HepG2 (cell line): ENCODE measurements around the gene CLTCL1. TPM values are rescaled to one million over a fixed set of nuclear protein-coding genes. Genes with fewer than 3 reads are reported as not detected.

ENCODE experiments used
- CAMTA2 ChIP-seq: sonication (generic); formaldehyde crosslinking; IDR thresholded peaks from 2 replicates; pipeline ENCODE4 v1.4.0; 2020; ENCODE audit warnings: mild to moderate bottlenecking, missing genetic modification reagents, borderline replicate concordance
- HDAC1 ChIP-seq: sonication (generic); formaldehyde crosslinking; IDR thresholded peaks from 2 replicates; pipeline ENCODE4 v1.5.1; 2020; ENCODE audit warnings: mild to moderate bottlenecking, missing genetic modification reagents
- KAT7 ChIP-seq: IDR thresholded peaks from 2 replicates; pipeline ENCODE4 v1.6.1; 2018; ENCODE audit warnings: borderline replicate concordance, missing compliant biosample characterization
- SP4 ChIP-seq: sonication (generic); formaldehyde crosslinking; IDR thresholded peaks from 2 replicates; pipeline ENCODE4 v1.8.1; 2023; ENCODE audit warnings: mild to moderate bottlenecking, missing genetic modification reagents
- SRF ChIP-seq: IDR thresholded peaks from 2 replicates; pipeline ENCODE4 v1.6.1; 2011; ENCODE audit warnings: mild to moderate bottlenecking, low read depth, low read length, moderate library complexity
- ZFX ChIP-seq: sonication (generic); formaldehyde crosslinking; IDR thresholded peaks from 2 replicates; pipeline ENCODE4 v1.4.0; 2020; ENCODE audit warnings: mild to moderate bottlenecking, low read depth, missing genetic modification reagents, moderate library complexity
- ZNF766 ChIP-seq: sonication (generic); formaldehyde crosslinking; IDR thresholded peaks from 2 replicates; pipeline ENCODE4 v1.5.0; 2020; ENCODE audit warnings: missing genetic modification reagents, borderline replicate concordance
- polyA plus RNA-seq, 8 experiments: library from polyadenylated mRNA; depleted of rRNA in 3 of 8; stranded (reverse) in 7 of 8; unstranded in 1 of 8; fragments of >200 nt; fragmentation: Illumina TruSeq in 4 of 8; extraction: Trizol in 4 of 8; gene quantifications; 2 replicates each; pipeline versions ENCODE4 v1.2.1 to v1.2.3, GENCODE V29; 2011 to 2016; ENCODE audit warnings: low read depth in 4 of 8, missing spikeins in 1 of 8, mixed read lengths in 1 of 8; ENCODE audit not compliant: insufficient read depth in 1 of 8
- total RNA-seq, 5 experiments: library from RNA; depleted of rRNA; stranded (reverse); fragments of >200 nt; fragmentation: Illumina TruSeq; extraction: Trizol; gene quantifications; 2 replicates each; pipeline ENCODE4 v1.2.3, GENCODE V29; 2016; ENCODE audit warnings: low read depth in 1 of 5
- TF ChIP-seq, protein P1 (sequence below): sonication (generic); formaldehyde crosslinking; IDR thresholded peaks from 2 replicates; pipeline ENCODE4 v1.4.0; 2020; ENCODE audit warnings: mild to moderate bottlenecking, missing genetic modification reagents
- TF ChIP-seq, protein P2 (sequence below): sonication (generic); formaldehyde crosslinking; IDR thresholded peaks from 2 replicates; pipeline ENCODE4 v1.4.0; 2020; ENCODE audit warnings: missing genetic modification reagents, borderline replicate concordance
- TF ChIP-seq, protein P3 (sequence below): IDR thresholded peaks from 2 replicates; pipeline ENCODE4 v1.6.1; 2016; ENCODE audit warnings: control low read depth
- TF ChIP-seq, protein P4 (sequence below): sonication (generic); formaldehyde crosslinking; IDR thresholded peaks from 2 replicates; pipeline ENCODE4 v1.4.0; 2020; ENCODE audit warnings: missing genetic modification reagents
- TF ChIP-seq, protein P5 (sequence below): sonication (generic); formaldehyde crosslinking; IDR thresholded peaks from 2 replicates; pipeline ENCODE4 v1.8.1; 2023; ENCODE audit warnings: missing genetic modification reagents, mild to moderate bottlenecking, borderline replicate concordance

CLTCL1 gene
- total and polyA plus RNA-seq, 2 of the 13 experiments (the other 11 are each of a cell fraction or from before 2014, with no cell fraction given): 8.1 to 10.9 TPM

DNA sequence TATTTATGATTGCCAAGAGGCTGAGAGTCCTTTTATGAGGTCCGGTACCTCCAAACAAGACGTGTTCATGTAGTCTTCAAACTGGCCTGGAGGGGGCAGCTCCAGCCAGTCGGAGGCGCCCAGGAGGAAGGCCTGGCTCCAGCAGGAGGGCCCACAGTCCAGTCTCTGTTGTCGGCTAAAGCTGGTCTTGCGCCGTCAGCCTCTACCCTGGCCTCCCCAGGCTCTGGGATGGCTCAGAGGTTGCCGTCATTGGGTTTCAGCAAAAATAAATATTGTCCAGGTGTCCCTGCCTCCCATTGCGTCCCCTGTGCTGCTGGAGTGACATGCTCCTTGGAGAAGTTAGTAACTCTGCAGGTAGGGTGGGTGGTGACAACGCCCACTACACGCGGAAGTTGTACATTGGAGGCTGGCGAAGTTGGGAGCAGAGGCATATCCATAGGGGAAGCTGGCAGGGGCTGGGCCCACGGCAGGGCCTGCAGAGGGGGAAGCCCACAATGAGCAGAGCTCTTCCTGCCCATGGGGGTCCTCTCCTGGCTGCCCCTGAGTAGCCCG is 111.9 kb downstream of the CLTCL1 start (continued):
- TF ChIP-seq, protein P1, sequence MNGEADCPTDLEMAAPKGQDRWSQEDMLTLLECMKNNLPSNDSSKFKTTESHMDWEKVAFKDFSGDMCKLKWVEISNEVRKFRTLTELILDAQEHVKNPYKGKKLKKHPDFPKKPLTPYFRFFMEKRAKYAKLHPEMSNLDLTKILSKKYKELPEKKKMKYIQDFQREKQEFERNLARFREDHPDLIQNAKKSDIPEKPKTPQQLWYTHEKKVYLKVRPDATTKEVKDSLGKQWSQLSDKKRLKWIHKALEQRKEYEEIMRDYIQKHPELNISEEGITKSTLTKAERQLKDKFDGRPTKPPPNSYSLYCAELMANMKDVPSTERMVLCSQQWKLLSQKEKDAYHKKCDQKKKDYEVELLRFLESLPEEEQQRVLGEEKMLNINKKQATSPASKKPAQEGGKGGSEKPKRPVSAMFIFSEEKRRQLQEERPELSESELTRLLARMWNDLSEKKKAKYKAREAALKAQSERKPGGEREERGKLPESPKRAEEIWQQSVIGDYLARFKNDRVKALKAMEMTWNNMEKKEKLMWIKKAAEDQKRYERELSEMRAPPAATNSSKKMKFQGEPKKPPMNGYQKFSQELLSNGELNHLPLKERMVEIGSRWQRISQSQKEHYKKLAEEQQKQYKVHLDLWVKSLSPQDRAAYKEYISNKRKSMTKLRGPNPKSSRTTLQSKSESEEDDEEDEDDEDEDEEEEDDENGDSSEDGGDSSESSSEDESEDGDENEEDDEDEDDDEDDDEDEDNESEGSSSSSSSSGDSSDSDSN (CRISPR knock-in tag): 0 out of 2 replicates have a peak, but pooled peaks have one; percentile 29
- no peak for TF ChIP-seq SRF
- TF ChIP-seq SP4: no peak
- no peak for TF ChIP-seq KAT7
- 0 out of 2 replicates have a peak, but pooled peaks have one; percentile 36 for TF ChIP-seq HDAC1
- peak; percentile 73 for TF ChIP-seq ZFX (CRISPR knock-in tag)
- TF ChIP-seq, protein P2, sequence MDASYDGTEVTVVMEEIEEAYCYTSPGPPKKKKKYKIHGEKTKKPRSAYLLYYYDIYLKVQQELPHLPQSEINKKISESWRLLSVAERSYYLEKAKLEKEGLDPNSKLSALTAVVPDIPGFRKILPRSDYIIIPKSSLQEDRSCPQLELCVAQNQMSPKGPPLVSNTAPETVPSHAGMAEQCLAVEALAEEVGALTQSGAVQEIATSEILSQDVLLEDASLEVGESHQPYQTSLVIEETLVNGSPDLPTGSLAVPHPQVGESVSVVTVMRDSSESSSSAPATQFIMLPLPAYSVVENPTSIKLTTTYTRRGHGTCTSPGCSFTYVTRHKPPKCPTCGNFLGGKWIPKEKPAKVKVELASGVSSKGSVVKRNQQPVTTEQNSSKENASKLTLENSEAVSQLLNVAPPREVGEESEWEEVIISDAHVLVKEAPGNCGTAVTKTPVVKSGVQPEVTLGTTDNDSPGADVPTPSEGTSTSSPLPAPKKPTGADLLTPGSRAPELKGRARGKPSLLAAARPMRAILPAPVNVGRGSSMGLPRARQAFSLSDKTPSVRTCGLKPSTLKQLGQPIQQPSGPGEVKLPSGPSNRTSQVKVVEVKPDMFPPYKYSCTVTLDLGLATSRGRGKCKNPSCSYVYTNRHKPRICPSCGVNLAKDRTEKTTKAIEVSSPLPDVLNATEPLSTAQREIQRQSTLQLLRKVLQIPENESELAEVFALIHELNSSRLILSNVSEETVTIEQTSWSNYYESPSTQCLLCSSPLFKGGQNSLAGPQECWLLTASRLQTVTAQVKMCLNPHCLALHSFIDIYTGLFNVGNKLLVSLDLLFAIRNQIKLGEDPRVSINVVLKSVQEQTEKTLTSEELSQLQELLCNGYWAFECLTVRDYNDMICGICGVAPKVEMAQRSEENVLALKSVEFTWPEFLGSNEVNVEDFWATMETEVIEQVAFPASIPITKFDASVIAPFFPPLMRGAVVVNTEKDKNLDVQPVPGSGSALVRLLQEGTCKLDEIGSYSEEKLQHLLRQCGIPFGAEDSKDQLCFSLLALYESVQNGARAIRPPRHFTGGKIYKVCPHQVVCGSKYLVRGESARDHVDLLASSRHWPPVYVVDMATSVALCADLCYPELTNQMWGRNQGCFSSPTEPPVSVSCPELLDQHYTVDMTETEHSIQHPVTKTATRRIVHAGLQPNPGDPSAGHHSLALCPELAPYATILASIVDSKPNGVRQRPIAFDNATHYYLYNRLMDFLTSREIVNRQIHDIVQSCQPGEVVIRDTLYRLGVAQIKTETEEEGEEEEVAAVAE (CRISPR knock-in tag): no peak
- TF ChIP-seq, protein P3, sequence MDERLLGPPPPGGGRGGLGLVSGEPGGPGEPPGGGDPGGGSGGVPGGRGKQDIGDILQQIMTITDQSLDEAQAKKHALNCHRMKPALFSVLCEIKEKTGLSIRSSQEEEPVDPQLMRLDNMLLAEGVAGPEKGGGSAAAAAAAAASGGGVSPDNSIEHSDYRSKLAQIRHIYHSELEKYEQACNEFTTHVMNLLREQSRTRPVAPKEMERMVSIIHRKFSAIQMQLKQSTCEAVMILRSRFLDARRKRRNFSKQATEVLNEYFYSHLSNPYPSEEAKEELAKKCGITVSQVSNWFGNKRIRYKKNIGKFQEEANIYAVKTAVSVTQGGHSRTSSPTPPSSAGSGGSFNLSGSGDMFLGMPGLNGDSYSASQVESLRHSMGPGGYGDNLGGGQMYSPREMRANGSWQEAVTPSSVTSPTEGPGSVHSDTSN (CRISPR knock-in tag): no peak
- TF ChIP-seq, protein P4, sequence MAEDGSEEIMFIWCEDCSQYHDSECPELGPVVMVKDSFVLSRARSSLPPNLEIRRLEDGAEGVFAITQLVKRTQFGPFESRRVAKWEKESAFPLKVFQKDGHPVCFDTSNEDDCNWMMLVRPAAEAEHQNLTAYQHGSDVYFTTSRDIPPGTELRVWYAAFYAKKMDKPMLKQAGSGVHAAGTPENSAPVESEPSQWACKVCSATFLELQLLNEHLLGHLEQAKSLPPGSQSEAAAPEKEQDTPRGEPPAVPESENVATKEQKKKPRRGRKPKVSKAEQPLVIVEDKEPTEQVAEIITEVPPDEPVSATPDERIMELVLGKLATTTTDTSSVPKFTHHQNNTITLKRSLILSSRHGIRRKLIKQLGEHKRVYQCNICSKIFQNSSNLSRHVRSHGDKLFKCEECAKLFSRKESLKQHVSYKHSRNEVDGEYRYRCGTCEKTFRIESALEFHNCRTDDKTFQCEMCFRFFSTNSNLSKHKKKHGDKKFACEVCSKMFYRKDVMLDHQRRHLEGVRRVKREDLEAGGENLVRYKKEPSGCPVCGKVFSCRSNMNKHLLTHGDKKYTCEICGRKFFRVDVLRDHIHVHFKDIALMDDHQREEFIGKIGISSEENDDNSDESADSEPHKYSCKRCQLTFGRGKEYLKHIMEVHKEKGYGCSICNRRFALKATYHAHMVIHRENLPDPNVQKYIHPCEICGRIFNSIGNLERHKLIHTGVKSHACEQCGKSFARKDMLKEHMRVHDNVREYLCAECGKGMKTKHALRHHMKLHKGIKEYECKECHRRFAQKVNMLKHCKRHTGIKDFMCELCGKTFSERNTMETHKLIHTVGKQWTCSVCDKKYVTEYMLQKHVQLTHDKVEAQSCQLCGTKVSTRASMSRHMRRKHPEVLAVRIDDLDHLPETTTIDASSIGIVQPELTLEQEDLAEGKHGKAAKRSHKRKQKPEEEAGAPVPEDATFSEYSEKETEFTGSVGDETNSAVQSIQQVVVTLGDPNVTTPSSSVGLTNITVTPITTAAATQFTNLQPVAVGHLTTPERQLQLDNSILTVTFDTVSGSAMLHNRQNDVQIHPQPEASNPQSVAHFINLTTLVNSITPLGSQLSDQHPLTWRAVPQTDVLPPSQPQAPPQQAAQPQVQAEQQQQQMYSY (CRISPR knock-in tag): no peak
- 0 out of 2 replicates have a peak, but pooled peaks have one; percentile 41 for TF ChIP-seq CAMTA2 (CRISPR knock-in tag)
- TF ChIP-seq, protein P5, sequence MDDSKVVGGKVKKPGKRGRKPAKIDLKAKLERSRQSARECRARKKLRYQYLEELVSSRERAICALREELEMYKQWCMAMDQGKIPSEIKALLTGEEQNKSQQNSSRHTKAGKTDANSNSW (CRISPR knock-in tag): no peak
- no peak for TF ChIP-seq ZNF766
